GM12874 (cell line): Measurements from ENCODE around the gene MOXD1.

Experiments used
- TF ChIP-seq, protein P1 (sequence below): IDR thresholded peaks from 2 replicates; pipeline ENCODE4 v1.5.1; 2011; ENCODE audit warnings: low read depth, mild to moderate bottlenecking, control low read depth, low read length, moderate library complexity; ENCODE audit not compliant: insufficient read depth

MOXD1 gene

GRCh38 chr6:132362442-132363185 is 38.7 kb downstream of the MOXD1 start:
- TF ChIP-seq, protein P1, sequence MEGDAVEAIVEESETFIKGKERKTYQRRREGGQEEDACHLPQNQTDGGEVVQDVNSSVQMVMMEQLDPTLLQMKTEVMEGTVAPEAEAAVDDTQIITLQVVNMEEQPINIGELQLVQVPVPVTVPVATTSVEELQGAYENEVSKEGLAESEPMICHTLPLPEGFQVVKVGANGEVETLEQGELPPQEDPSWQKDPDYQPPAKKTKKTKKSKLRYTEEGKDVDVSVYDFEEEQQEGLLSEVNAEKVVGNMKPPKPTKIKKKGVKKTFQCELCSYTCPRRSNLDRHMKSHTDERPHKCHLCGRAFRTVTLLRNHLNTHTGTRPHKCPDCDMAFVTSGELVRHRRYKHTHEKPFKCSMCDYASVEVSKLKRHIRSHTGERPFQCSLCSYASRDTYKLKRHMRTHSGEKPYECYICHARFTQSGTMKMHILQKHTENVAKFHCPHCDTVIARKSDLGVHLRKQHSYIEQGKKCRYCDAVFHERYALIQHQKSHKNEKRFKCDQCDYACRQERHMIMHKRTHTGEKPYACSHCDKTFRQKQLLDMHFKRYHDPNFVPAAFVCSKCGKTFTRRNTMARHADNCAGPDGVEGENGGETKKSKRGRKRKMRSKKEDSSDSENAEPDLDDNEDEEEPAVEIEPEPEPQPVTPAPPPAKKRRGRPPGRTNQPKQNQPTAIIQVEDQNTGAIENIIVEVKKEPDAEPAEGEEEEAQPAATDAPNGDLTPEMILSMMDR: no peak

DNA sequence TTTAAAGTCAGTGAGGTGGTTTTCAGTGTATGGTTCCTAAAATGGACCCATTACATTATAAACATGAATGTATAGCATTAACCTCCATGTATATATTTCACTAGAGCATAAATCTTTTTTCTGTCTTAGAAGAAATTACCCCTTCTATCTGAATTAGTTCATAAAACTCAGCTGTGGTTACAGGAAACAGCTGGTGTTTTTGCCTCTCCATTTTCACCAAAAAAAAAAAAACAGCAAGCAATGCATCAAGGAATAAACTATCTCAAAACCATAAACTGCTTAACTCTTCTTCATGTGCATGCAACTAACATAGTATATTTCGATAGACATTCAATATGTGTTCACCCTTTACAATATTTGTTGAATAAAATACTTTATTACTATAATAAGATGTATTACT is 40.2 kb downstream of the MOXD1 start:
- TF ChIP-seq, protein P1: no peak

DNA sequence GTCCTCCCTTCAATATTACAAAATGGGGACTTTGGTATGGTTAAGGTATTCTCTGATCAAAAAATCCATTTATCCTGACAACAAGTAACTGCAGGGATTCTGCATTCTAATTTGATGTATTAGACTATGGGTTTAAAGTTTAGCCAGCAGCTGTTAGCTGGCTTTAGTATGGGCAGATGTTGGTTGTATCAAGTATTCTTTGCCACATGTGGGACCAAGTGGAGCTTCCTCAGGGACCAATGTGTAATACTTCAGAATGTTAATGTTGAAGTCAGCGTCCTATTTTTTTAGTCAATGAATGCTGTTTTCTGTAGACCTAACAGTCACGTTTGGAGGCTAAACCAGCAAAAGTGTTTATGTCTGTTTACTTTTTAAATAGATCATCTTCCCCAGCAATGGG is 41.4 kb downstream of the MOXD1 start:
- TF ChIP-seq, protein P1: no peak

GRCh38 chr6:132357120-132357519 is 44.2 kb downstream of the MOXD1 start:
- TF ChIP-seq, protein P1: no peak

- TF ChIP-seq, protein P1: no peak
These were observed 46.6 kb downstream of the MOXD1 start for GRCh38 chr6:132354517-132355167.

- TF ChIP-seq, protein P1: no peak
These were observed 53.0 kb downstream of the MOXD1 start for GRCh38 chr6:132348231-132348630.

GRCh38 chr6:132344811-132345210 is 56.5 kb downstream of the MOXD1 start:
- TF ChIP-seq, protein P1: no peak
